Activated CD8-positive, alpha-beta memory T cell treated with anti-CD3 and anti-CD28 coated beads for 1 hour (primary cell): ENCODE data around the gene COL8A2.

ENCODE experiments used
- DNase-seq, 2 donors: peaks; one replicate each; pipeline ENCODE4 v3.0.0-alpha.2; 2020; ENCODE audit warnings: low read depth in 1 of 2; ENCODE audit errors: extremely low read depth in 1 of 2

COL8A2 gene

DNA sequence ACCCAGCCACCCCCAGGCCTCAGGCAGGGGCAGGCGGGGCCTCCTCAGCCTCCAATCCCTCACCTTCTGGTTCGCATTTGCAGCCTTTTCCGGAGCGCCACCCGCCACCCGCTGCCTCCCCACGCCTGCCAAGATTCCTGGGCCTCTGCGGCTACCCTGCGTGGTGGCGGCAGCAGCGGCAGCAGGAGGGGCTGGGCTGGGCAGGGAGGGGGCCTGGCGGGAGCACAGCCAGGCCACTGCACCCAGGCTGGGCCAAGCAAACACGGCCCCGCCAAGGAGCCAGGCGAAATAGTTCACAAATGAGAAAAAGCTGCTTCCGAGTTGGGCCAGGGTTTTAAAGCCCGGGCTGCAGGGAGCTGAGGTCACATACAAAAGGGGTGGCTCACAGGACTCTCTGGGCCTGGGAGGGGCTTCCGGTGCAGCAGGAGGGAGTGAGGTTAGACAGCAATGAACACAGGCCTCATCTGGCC is 9.8 kb downstream of the COL8A2 start:
- DNase-seq, result no peak

DNA sequence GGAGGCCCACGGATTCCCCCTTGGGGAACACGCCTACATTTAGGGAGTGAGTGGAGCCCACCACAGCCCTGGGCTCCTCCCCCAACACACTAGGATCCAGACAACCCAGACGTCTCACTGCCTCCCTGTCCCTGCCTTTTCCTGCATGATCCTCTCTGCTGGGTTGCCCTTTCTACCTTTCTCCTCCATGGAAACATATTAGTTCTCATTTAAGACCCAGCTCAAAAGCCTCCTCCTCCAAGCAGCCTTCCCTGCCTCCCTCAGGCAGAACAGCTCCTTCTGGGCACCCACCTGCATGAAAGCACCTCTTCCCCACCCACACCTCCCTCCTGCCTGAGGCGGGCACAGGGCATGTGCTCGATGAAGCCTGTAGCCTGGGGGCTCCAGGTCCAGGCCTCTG is 10.7 kb downstream of the COL8A2 start:
- DNase-seq, result no peak

- no peak for DNase-seq
These were observed 12.2 kb downstream of the COL8A2 start for GRCh38 chr1:36112823-36113222.

DNA sequence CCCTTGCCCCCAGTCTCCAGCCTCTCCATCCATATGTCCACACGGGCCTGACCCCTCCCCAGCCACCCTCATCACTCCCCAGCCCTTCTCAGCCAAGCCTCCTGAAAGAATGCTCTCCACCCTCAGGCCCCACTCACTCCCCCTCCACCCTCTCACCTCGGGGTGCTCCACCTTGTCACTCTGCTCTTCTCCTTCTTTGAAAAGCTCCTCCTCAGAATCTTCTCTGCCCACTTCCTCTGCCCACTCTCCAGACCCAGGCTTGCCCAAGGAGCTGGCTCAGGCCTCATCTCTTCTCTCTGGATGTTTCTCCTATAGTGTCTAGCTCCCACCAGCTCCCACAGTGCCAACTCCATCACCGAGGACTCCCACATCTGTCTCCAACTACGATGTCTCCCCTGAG is 13.9 kb downstream of the COL8A2 start:
- no peak for DNase-seq

GRCh38 chr1:36109041-36109679 is 15.9 kb downstream of the COL8A2 start:
- DNase-seq, result peak in 1 of 2 donors; percentile 24

DNA sequence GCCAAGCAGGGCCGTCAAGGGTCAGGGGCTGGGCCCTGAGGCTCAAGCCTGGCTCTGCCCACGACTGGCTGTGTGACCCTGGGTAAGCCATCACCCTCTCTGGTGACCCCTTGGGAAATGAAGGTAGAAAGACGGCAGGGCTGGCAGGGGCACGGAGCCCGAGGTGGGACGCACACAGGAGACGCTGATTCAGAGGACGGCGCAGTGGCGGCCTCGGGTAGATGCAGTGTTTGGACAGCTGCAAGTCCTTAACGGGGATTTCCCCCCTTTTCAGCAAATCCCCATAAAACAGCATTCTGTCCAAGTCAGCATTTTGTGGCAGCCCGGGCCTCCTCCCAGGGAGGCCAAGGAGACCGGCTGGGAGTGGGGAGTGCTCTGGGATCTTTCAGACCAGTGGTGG is 16.7 kb downstream of the COL8A2 start:
- no peak for DNase-seq

GRCh38 chr1:36107394-36107793 is 17.6 kb downstream of the COL8A2 start:
- DNase-seq, result no peak

GRCh38 chr1:36106269-36106668 is 18.8 kb downstream of the COL8A2 start:
- no peak for DNase-seq

DNA sequence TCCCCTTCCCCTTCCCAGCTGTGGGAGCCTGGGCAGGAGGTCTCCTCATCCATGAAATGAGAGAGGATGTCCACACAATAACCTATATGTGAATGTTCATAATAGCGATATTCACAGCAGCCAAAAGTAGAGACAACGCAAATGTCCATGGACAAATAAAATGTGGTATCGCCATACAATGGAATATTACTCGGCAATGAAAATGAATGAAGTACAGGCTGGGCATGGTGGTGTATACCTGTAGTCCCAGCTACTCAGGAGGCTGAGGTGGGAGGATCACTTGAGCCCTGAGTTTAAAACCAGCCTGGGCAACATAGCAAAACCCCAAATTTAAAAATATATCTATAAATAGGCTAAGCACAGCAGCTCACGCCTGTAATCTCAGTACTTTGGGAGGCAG is 23.5 kb downstream of the COL8A2 start:
- no peak for DNase-seq

DNA sequence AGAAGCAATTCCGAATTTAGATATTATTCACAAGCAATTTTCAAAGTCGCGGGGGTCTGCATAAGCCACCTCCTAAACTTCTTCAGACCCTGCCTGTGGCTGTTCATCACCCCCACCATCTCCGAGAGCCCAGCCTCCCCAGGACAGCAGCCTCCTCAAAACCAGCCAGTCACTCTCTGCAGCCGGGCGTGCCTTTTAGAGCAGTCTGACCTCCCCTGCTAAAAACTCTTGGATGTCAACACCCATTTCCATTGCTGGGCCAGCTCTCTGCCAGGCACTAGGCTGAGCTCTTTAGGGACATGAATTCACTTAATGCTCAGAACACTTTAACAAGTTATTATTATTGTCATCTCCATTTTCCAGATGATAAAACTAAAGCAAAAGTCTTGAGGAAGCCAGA is 24.6 kb downstream of the COL8A2 start:
- DNase-seq, result no peak

GRCh38 chr1:36099681-36100341 is 25.2 kb downstream of the COL8A2 start:
- DNase-seq, result peak; percentile 46 to 69

DNA sequence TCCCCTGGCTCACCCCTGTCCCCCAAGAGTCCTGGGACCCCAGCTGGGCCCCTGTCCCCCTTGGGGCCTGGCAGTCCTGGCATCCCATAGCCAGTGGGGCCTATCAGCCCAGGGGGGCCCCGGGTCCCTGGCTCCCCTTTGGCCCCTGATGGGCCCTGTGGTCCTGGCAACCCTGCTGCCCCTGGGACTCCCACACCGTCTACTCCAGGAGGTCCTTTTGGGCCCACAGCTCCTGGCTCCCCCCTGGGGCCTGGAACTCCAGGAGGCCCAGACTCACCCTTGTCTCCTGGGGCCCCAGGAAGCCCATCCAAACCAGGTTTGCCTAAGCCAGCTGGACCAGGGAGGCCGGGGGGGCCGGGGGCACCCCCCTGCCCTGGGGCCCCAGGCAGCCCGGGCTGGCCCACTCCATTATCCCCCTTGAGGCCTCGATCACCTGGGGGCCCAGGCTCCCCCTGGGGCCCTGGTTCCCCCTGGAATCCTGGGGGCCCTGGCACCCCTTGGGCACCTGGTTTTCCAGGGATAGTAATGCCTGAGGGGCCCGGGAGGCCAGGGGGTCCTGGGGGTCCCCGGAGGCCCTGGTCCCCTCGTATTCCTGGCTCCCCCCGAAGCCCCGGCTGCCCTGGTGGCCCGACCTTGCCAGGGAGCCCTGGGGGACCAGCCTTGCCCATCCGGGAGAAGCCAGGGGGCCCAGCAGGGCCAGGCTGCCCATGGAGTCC is 26.2 kb downstream of the COL8A2 start:
- no peak for DNase-seq

- DNase-seq, result no peak
These were observed 27.1 kb downstream of the COL8A2 start for GRCh38 chr1:36097693-36098585.

DNA sequence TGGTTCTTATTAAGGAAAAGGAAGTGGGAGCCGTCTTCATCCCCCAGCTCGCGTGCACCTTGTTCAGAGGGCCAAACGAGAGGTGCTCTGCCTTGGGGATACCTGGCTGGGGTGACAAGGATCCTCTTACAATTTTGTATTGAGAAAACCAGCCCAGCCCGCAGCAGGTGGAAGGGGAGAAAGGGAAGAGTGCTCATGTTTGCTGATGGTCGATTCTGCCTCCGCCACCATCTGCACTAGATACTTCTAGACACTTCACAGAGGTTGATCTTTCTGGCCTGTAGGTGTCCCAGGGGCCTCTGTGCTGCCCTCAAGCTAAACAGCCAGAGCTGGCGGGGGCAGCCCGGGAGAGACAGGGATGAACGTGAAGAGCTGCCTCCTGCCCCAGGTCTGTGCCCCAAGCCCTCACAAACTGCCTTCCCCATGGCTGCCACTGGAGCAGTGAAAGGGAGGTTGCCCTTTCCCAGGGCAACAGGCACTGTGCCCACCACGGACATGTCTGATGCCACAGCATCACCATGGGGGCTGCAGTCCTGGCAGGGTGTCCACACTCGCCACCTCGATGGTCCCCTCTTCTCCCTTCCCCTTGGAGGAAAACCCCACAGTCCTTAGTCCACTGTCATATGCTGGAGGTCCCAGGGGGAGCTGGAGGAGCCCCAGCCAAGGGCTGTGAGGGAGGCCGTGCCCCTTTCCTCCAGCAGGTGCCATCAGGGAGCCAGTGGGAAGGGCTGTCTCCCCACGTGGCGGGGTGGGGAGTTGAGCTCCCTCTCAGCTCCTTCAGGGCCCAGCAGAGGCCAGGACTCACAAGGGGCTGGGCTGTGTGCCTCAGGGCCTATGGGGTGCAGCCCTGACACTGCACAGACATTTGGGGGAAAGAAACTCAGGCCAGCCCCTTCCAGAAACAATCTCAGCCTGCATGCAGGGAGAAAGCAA is 28.3 kb downstream of the COL8A2 start:
- no peak for DNase-seq

- no peak for DNase-seq
These were observed 29.1 kb downstream of the COL8A2 start for GRCh38 chr1:36095760-36096405.

DNA sequence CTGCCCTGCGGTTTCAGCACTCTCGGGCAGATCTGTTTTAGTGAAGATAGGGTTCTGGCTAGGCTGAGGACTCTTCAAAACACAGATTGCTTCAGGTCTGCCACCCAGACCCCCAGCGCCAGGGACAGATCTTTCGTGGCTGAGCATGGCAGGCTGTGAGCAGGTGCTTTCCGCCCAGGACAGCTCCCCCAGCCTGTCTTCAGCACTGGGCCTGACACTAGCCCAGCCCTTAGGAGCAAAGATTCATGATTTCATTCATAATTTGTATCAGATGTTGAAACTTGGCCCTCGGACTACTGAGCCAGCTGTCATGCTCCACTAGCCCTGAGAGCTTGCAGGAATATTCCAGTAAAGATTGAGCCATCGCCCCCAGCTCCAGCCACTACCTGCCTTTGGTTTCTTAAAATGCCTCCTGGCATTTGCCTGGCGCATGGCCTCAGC is 30.4 kb downstream of the COL8A2 start:
- DNase-seq, result no peak

GRCh38 chr1:36093929-36094328 is 31.1 kb downstream of the COL8A2 start:
- DNase-seq, result no peak

- DNase-seq, result no peak
These were observed 31.8 kb downstream of the COL8A2 start for GRCh38 chr1:36093226-36093625.

- DNase-seq, result no peak
These were observed 32.2 kb downstream of the COL8A2 start for GRCh38 chr1:36092798-36093185.
